Upper lobe of left lung (tissue), 6 donors: ENCODE data around the gene ADCY9. TPM values are rescaled to one million over a fixed set of nuclear protein-coding genes. Genes with fewer than 3 reads are reported as not detected.
A peak's percentile ranks its signal among the peaks of the same experiment; 100 is the strongest.
"Not testable (repeated sequence)": the region's sequence is repeated elsewhere in the genome, so short reads cannot be mapped to it uniquely, and the experiment has no call there.

Source experiments
- ATAC-seq, 2 donors: fragments of 200-7000 bp; cut with Tn5 transposase; one replicate each; pipeline ENCODE4 v1.9.1; 2022; ENCODE audit warnings: mild to moderate bottlenecking in 2 of 2, moderate library complexity in 2 of 2; ENCODE audit not compliant: low FRiP score in 2 of 2
- DNase-seq, 2 donors: peaks; one replicate each; pipeline ENCODE4 v3.0.0-alpha.2; 2019 to 2020
- H3K27ac ChIP-seq, 4 donors: fragments of 200-600 bp; sonication (generic); one replicate each; pipeline ENCODE4 v1.5.1; 2016 to 2019
- H3K27me3 ChIP-seq, 4 donors: fragments of 200-600 bp; sonication (generic); one replicate each; pipeline ENCODE4 v1.5.1; 2017 to 2019
- H3K36me3 ChIP-seq, 4 donors: fragments of 200-600 bp; sonication (generic); one replicate each; pipeline ENCODE4 v1.5.1; 2016 to 2019
- H3K4me1 ChIP-seq, 4 donors: fragments of 200-600 bp; sonication (generic); one replicate each; pipeline ENCODE4 v1.5.1; 2018 to 2019
- H3K4me3 ChIP-seq, 4 donors: fragments of 200-600 bp; sonication (generic); one replicate each; pipeline ENCODE4 v1.5.1; 2017 to 2019; ENCODE audit warnings: mild to moderate bottlenecking in 2 of 4, moderate library complexity in 1 of 4
- H3K9me3 ChIP-seq, 4 donors: fragments of 200-600 bp; sonication (generic); one replicate each; pipeline ENCODE4 v1.5.1; 2018 to 2019
- EP300 ChIP-seq, 4 donors: sonication (generic); formaldehyde crosslinking; IDR thresholded peaks; one replicate each; pipeline ENCODE4 v1.5.1; 2017; ENCODE audit warnings: antibody characterized with exemption in 4 of 4, control low read depth in 2 of 4
- POLR2A ChIP-seq, 4 donors: fragments of 450-650 bp; IDR thresholded peaks; one replicate each; pipeline ENCODE4 v1.5.1; 2016 to 2017; ENCODE audit warnings: antibody characterized with exemption in 4 of 4, mild to moderate bottlenecking in 2 of 4
- POLR2AphosphoS5 ChIP-seq, 2 donors: sonication (generic); formaldehyde crosslinking; IDR thresholded peaks; one replicate each; pipeline ENCODE4 v1.5.1; 2017; ENCODE audit warnings: antibody characterized with exemption in 2 of 2
- WGBS, 2 donors: methylation state at CpG; one replicate each; pipeline ENCODE4 v1.1.5; 2017 to 2018; 5-methylcytosine and 5-hydroxymethylcytosine counted together
- total RNA-seq, 6 donors: library from RNA; depleted of rRNA in 4 of 6; stranded (reverse); fragments of >200 nt in 4 of 6; gene quantifications; one replicate each; pipeline versions ENCODE4 v1.1.0 to v1.2.1, GENCODE V29; 2016 to 2021
- TF ChIP-seq, protein P1 (sequence below), 6 experiments: fragments of 450-650 bp in 4 of 6; fragments of 200-600 bp in 2 of 6; sonication (generic) in 2 of 6; IDR thresholded peaks; one replicate each; pipeline ENCODE4 v1.5.1; 2016 to 2019; ENCODE audit warnings: antibody characterized with exemption in 6 of 6
- donor health status: DM: no; HTN: no; CAD: no; lungs with moderate emphysema.
- donor health status: DM: no; HTN: yes; CAD: no; lungs with severe emphysema.

The ADCY9 gene
- total RNA-seq, 6 donors from 2014 or later = 46.0 to 80.7 (median 68.4) TPM

DNA sequence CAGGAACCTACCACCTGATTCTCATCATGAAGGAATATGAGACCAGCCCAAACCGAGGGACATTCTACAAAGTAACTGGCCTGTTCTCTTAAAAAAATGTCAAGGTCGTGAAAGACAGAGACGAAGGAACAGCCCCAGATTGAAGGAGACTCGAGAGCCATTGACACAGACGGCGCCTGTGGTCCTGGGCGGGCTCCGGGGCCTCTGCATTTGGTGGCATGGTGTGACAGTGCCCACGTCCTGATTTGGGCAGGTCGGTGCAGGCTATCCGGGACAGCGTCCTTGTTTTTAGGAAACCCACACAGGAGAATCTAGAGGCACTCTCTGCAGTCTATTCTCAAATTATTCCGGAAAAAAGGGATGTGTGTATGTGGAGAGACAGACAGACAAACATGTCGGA, 64.1 kb downstream of the ADCY9 start:
- H3K36me3 ChIP-seq = no peaks in the 10 kb centered on the region
- DNase-seq = no peak
- peak overlapping the region; percentile 82 to 89 (median 88) for H3K27ac ChIP-seq
- H3K9me3 ChIP-seq = no peaks in the 10 kb centered on the region
- TF ChIP-seq, protein P1, sequence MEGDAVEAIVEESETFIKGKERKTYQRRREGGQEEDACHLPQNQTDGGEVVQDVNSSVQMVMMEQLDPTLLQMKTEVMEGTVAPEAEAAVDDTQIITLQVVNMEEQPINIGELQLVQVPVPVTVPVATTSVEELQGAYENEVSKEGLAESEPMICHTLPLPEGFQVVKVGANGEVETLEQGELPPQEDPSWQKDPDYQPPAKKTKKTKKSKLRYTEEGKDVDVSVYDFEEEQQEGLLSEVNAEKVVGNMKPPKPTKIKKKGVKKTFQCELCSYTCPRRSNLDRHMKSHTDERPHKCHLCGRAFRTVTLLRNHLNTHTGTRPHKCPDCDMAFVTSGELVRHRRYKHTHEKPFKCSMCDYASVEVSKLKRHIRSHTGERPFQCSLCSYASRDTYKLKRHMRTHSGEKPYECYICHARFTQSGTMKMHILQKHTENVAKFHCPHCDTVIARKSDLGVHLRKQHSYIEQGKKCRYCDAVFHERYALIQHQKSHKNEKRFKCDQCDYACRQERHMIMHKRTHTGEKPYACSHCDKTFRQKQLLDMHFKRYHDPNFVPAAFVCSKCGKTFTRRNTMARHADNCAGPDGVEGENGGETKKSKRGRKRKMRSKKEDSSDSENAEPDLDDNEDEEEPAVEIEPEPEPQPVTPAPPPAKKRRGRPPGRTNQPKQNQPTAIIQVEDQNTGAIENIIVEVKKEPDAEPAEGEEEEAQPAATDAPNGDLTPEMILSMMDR (IDR thresholded peaks at IDR 0.05) = no peak
- no peak for TF ChIP-seq EP300 (IDR thresholded peaks at IDR 0.05)
- TF ChIP-seq POLR2AphosphoS5 (IDR thresholded peaks at IDR 0.05) = no peak
- TF ChIP-seq POLR2A (IDR thresholded peaks at IDR 0.05) = no peak
- 89% methylated on average over 14 of the region's 14 CpGs for WGBS, 2 donors
- no peak overlapping the region for H3K4me3 ChIP-seq
- H3K27me3 ChIP-seq = no peaks in the 10 kb centered on the region
- ATAC-seq = no peak
- H3K4me1 ChIP-seq = peaks cover 23 to 37% (median 32%) of the 10 kb centered on the region in 4 donors

- DNase-seq (no peak), ATAC-seq (no peak)
- H3K9me3 ChIP-seq = no peaks in the 10 kb centered on the region
- peak overlapping the region in 3 of 4 donors; percentile 2 to 89 (median 87) for H3K27ac ChIP-seq
- peaks cover 23 to 37% (median 32%) of the 10 kb centered on the region in 4 donors for H3K4me1 ChIP-seq
- TF ChIP-seq POLR2AphosphoS5 (IDR thresholded peaks at IDR 0.05) (no peak), EP300 (IDR thresholded peaks at IDR 0.05) (no peak), POLR2A (IDR thresholded peaks at IDR 0.05) (no peak)
- TF ChIP-seq, protein P1 (IDR thresholded peaks at IDR 0.05) = no peak
- no peaks in the 10 kb centered on the region for H3K36me3 ChIP-seq
- WGBS, 2 donors = 93 to 95% methylated on average over 3 of the region's 3 CpGs
- H3K27me3 ChIP-seq = no peaks in the 10 kb centered on the region
- H3K4me3 ChIP-seq = no peak overlapping the region
Measured at GRCh38 chr16:4051591-4051990, 64.7 kb downstream of the ADCY9 start.

DNA sequence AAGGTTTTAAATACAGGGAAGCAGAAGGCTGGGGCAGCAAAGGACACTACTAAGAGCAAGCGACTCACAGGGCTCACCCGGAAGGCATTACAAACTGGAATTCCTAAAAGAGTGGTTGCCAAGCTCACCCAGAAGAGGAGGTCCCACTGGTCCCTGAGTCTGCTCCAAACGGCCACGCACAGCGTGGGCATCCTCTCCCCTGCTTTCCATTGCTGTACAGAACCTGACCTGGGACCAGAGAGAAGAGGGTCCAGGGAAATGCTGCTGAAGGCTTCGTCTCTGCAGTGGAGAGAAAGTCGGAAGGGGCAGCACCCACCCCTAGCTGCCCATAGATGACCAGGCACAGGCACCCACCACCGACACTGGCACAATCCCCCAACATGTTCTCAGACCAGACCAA, 67.2 kb downstream of the ADCY9 start:
- no peak for TF ChIP-seq POLR2AphosphoS5 (IDR thresholded peaks at IDR 0.05)
- TF ChIP-seq, protein P1 (IDR thresholded peaks at IDR 0.05) = no peak
- TF ChIP-seq POLR2A (IDR thresholded peaks at IDR 0.05) = no peak
- TF ChIP-seq EP300 (IDR thresholded peaks at IDR 0.05) = no peak
- Histone ChIP-seq H3K27ac (no peak overlapping the region), H3K36me3 (no peaks in the 10 kb centered on the region), H3K4me1 (peaks cover 24 to 36% (median 33%) of the 10 kb centered on the region in 4 donors), H3K9me3 (no peaks in the 10 kb centered on the region), H3K4me3 (no peak overlapping the region), H3K27me3 (no peaks in the 10 kb centered on the region)
- ATAC-seq = no peak
- DNase-seq = no peak
- 91 to 95% methylated on average over 8 of the region's 8 CpGs for WGBS, 2 donors

DNA sequence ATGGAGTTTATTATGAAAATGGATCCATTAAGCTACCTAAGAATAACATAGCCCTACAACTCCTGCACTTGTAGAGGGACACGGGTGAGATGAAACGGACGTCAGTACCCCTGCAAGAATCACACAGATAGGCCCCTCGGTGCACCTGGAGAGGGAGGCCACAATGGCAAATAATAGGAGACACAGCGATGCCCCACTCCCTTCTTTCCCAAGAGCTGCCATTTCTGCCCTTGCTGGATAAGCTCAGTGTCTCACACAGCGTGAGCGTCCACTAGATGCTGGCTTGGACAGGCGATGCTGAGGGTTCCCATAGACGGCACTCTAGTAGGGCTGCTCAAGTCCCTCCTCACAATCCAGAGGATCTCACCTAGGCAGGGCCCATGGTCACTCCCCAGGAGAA, 67.8 kb downstream of the ADCY9 start:
- Histone ChIP-seq H3K9me3 (no peaks in the 10 kb centered on the region), H3K27ac (no peak overlapping the region), H3K36me3 (no peaks in the 10 kb centered on the region), H3K4me3 (no peak overlapping the region), H3K27me3 (no peaks in the 10 kb centered on the region), H3K4me1 (peaks cover 26 to 36% (median 29%) of the 10 kb centered on the region in 4 donors)
- ATAC-seq (no peak), DNase-seq (no peak)
- TF ChIP-seq, protein P1 (IDR thresholded peaks at IDR 0.05) = no peak
- TF ChIP-seq POLR2A (IDR thresholded peaks at IDR 0.05) (no peak), EP300 (IDR thresholded peaks at IDR 0.05) (no peak), POLR2AphosphoS5 (IDR thresholded peaks at IDR 0.05) (no peak)
- 87 to 93% methylated on average over 9 of the region's 9 CpGs for WGBS, 2 donors

GRCh38 chr16:4046221-4046620, 70.0 kb downstream of the ADCY9 start:
- DNase-seq = no peak
- TF ChIP-seq POLR2AphosphoS5 (IDR thresholded peaks at IDR 0.05) (no peak), EP300 (IDR thresholded peaks at IDR 0.05) (no peak), POLR2A (IDR thresholded peaks at IDR 0.05) (no peak)
- TF ChIP-seq, protein P1 (IDR thresholded peaks at IDR 0.05) = no peak

DNA sequence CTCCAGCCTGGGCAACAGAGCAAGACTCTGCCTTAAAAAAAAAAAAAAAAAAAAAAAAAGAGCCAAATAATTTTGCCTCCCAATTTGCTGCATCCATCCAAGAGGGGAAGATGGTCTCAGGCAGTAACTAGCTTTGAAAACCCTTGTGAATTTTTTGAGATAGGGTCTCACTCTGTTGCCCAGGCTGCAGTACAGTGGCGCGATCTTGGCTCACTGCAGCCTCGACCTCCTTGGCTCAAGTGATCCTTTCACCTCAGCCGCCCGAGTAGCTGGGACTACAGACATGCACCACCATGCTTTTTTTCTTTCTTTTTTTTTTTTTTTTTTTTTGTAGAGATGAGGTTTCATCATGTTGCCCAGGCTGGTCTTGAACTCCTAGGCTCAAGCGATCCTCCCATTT, 70.7 kb downstream of the ADCY9 start:
- peaks cover 9 to 20% (median 13%) of the 10 kb centered on the region in 4 donors for H3K4me1 ChIP-seq
- not testable (repeated sequence) for H3K9me3 ChIP-seq, ATAC-seq, H3K36me3 ChIP-seq, H3K27me3 ChIP-seq, H3K4me3 ChIP-seq, H3K27ac ChIP-seq, DNase-seq
- 90 to 97% methylated on average over 5 to 6 of the region's 6 CpGs for WGBS, 2 donors

More at GRCh38 chr16:4046221-4046620, 70.0 kb downstream of the ADCY9 start:
- Histone ChIP-seq H3K36me3 (no peaks in the 10 kb centered on the region), H3K4me3 (no peak overlapping the region), H3K27me3 (no peaks in the 10 kb centered on the region), H3K27ac (no peak overlapping the region), H3K4me1 (peaks cover 11 to 20% (median 14%) of the 10 kb centered on the region in 4 donors), H3K9me3 (no peaks in the 10 kb centered on the region)
- WGBS, 2 donors = 96% methylated on average over 4 to 8 of the region's 8 CpGs
- no peak for ATAC-seq
